Progenitor cell of endocrine pancreas (in vitro differentiated cells): ENCODE measurements around the gene ZMYND8. TPM values are rescaled to one million over a fixed set of nuclear protein-coding genes. Genes with fewer than 3 reads are reported as not detected.

Experiments
- DNase-seq: peaks from one replicate; pipeline ENCODE4 v3.0.0; 2021; ENCODE audit warnings: low spot score; ENCODE audit not compliant: unreplicated experiment
- H3K27ac Mint-ChIP-seq: 2 replicates; pipeline ENCODE4 v1.8.0; 2021; ENCODE audit warnings: mild to moderate bottlenecking, moderate library complexity, mixed read lengths
- H3K27me3 Mint-ChIP-seq: 2 replicates; pipeline ENCODE4 v1.8.0; 2021; ENCODE audit warnings: mixed read lengths
- H3K36me3 Mint-ChIP-seq: 2 replicates; pipeline ENCODE4 v1.8.0; 2022; ENCODE audit warnings: mixed read lengths; ENCODE audit not compliant: insufficient read depth
- H3K4me1 Mint-ChIP-seq: 2 replicates; pipeline ENCODE4 v1.8.0; 2021; ENCODE audit warnings: low read depth, mixed read lengths
- H3K4me3 Mint-ChIP-seq: 2 replicates; pipeline ENCODE4 v1.8.0; 2021; ENCODE audit warnings: low read depth, mild to moderate bottlenecking, moderate library complexity, mixed read lengths
- H3K9me3 Mint-ChIP-seq: 2 replicates; pipeline ENCODE4 v1.8.0; 2021; ENCODE audit warnings: low read depth, mixed read lengths
- CTCF ChIP-seq: fragments of 200-600 bp; sonication (generic); IDR thresholded peaks from one replicate; pipeline ENCODE4 v1.5.0; 2021; ENCODE audit warnings: antibody characterized with exemption, mild to moderate bottlenecking; ENCODE audit not compliant: unreplicated experiment
- total RNA-seq: library from RNA; stranded (reverse); gene quantifications from 2 replicates; pipeline ENCODE4 v1.2.1, GENCODE V29; 2021

The ZMYND8 gene
- total RNA-seq, 1 donor from 2014 or later = 102 TPM

GRCh38 chr20:47238780-47239718 lies 117.5 kb downstream of the ZMYND8 start:
- no peak for TF ChIP-seq CTCF
- Mint-ChIP-seq H3K4me1 (peaks cover 2% of the 10 kb centered on the region), H3K36me3 (peaks cover 38% of the 10 kb centered on the region), H3K9me3 (no peaks in the 10 kb centered on the region), H3K27me3 (no peaks in the 10 kb centered on the region), H3K4me3 (no peak overlapping the region), H3K27ac (peak overlapping the region; percentile 34)
- no peak for DNase-seq

GRCh38 chr20:47237715-47238114 lies 118.8 kb downstream of the ZMYND8 start:
- H3K36me3 Mint-ChIP-seq = peaks cover 37% of the 10 kb centered on the region
- no peak overlapping the region for H3K27ac Mint-ChIP-seq
- H3K4me1 Mint-ChIP-seq = peaks cover 1% of the 10 kb centered on the region
- no peak for TF ChIP-seq CTCF
- no peaks in the 10 kb centered on the region for H3K9me3 Mint-ChIP-seq
- no peak overlapping the region for H3K4me3 Mint-ChIP-seq
- DNase-seq = no peak
- H3K27me3 Mint-ChIP-seq = no peaks in the 10 kb centered on the region

- Mint-ChIP-seq H3K27ac (no peak overlapping the region), H3K4me3 (no peak overlapping the region), H3K27me3 (no peaks in the 10 kb centered on the region), H3K9me3 (no peaks in the 10 kb centered on the region), H3K36me3 (peaks cover 38% of the 10 kb centered on the region), H3K4me1 (no peaks in the 10 kb centered on the region)
- no peak for DNase-seq
- no peak for TF ChIP-seq CTCF
Measured at GRCh38 chr20:47236639-47236900, 119.9 kb downstream of the ZMYND8 start.

GRCh38 chr20:47235853-47236638 lies 120.5 kb downstream of the ZMYND8 start:
- TF ChIP-seq CTCF = no peak
- Mint-ChIP-seq H3K27ac (no peak overlapping the region), H3K27me3 (no peaks in the 10 kb centered on the region), H3K4me3 (no peak overlapping the region), H3K36me3 (peaks cover 36% of the 10 kb centered on the region), H3K9me3 (no peaks in the 10 kb centered on the region), H3K4me1 (no peaks in the 10 kb centered on the region)
- no peak for DNase-seq

GRCh38 chr20:47235111-47235510 lies 121.4 kb downstream of the ZMYND8 start:
- TF ChIP-seq CTCF = no peak
- DNase-seq = no peak
- no peaks in the 10 kb centered on the region for H3K9me3 Mint-ChIP-seq
- H3K4me3 Mint-ChIP-seq = no peak overlapping the region
- H3K27ac Mint-ChIP-seq = no peak overlapping the region
- no peaks in the 10 kb centered on the region for H3K4me1 Mint-ChIP-seq
- peaks cover 41% of the 10 kb centered on the region for H3K36me3 Mint-ChIP-seq
- H3K27me3 Mint-ChIP-seq = no peaks in the 10 kb centered on the region
